NCI-H187 (cell line): ENCODE data around the gene AGBL4.

ENCODE experiments used
- DNase-seq, 2 experiments: peaks; one replicate each; lab custom pipeline; 2025; lab: John Stamatoyannopoulos, UW

The AGBL4 gene

GRCh38 chr1:48581270-48581669, 1442.5 kb downstream of the AGBL4 start:
- DNase-seq, result no peak

- DNase-seq, result no peak
Measured at GRCh38 chr1:48576565-48576964, 1447.2 kb downstream of the AGBL4 start.

DNA sequence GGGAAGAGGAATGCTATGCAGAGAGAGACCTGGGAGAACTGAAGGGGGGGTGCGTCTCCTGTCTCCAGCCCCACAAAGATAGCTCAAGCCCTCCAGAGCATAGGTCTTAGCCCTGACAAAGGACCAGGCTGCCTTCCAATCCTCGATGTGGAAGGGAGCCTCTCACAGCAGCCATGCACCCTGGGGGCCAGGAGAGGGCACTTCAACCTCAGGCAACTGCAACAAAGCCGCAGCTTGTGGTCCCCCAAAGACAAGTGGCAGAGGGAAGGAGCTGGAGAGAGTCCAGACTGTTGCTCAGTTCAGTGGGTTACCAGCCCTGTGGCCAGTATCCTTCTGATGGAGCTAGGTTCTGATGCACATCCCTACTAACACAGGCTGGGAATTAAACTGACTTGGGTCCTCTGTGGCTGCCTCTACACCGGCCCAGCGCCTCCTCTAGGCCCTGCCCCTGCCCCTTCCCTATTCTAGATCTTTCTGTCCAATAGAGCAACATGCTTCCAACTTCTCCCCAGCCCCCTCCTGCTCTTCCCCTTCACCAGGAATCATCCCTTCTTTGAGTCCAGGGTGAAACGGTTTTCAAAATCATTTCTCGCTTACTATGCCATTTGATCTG, 1451.0 kb downstream of the AGBL4 start:
- peak in 1 of 2 experiments; percentile 38 for DNase-seq

DNA sequence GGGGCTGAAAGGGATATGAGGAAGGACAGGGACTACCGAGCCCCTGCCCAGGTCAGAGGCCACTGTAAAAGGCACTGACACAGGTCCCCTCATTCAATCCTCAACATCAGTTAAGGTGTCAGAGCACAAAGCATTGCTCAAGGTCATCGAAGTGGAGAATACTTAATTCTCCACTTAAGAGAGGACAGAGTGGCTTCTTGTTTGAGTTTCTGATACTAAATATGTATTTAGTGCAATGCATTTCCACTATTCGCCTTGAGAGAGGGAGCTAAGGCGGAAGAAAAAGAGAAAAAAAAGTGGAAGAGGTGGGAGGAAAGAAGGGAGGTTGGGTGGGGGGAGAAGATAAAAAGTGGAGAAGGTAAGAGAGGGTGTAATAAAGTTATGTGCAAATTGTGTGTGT, 1451.6 kb downstream of the AGBL4 start:
- DNase-seq, result no peak

DNA sequence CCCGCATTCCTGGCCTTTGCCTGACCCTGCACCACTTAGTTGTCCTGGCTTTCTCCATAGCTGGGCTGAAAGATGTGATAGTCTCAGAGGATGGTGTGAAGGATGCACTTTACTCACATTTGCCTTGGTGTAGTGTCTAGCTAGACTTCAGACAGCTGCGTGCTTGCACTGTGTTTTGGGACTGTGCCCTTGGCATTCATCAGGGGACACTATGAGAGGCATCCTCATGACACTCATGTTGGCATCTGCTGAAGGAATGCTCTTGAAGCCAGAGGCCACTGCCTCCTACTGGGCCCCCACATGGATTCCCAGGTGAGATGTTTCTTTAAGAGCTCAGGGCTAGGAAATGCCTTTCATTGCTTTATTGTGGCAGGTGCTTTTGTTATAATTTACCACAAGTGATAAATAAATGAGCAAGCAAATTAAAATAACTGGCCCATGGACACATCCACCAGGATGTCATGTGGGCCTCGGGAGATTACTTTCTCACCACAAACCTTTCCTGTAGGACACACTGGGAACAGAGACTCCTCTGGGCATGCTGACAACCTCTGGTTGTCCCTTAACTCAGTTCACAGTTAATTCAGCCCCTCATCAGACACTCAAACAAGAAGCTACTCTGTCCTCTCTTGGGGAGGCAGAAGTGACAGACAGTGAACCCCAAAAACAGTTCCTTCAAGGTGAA, 1452.3 kb downstream of the AGBL4 start:
- no peak for DNase-seq

- no peak for DNase-seq
Measured at GRCh38 chr1:48570568-48570967, 1453.2 kb downstream of the AGBL4 start.

- DNase-seq, result no peak
Measured at GRCh38 chr1:48568501-48568900, 1455.3 kb downstream of the AGBL4 start.

DNA sequence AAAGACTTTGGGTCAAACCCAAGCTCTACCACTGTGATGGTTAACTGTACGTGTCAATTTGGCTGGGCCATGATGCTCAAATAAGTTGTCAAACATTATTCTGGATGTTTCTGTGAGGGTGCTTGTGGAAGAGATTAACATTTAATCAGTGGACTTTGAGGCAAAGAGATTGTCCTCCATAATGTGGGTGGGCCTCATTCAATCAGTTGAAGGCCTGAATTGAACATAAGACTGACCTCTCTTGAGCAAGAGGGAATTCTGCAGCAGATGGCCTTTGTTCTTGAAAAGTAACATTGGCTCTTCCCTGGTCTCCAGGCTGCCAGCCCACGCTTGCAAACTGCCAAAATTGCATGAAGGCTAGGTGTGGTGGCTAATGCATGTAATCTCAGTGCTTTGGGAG, 1457.3 kb downstream of the AGBL4 start:
- no peak for DNase-seq

- no peak for DNase-seq
Measured at GRCh38 chr1:48563021-48563420, 1460.7 kb downstream of the AGBL4 start.

GRCh38 chr1:48561444-48561843, 1462.3 kb downstream of the AGBL4 start:
- no peak for DNase-seq

DNA sequence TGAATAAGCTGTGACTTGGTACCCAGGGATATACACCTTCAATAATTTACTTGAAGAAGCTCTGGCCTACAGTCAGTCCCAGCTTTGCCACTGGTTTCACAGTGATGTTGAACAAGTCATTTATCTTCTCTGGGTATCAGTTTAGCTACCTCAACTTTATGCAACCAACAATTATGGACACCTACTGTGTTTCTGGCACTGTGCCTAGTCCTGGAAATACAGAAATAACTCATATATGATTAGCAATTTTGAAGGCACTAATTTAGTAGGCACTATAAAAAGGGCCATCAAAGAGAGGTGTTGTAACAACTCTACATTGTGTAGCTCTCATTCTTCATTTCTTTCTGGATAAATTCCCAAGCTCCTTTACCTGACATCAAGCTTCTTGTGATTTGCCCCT, 1463.2 kb downstream of the AGBL4 start:
- DNase-seq, result no peak

DNA sequence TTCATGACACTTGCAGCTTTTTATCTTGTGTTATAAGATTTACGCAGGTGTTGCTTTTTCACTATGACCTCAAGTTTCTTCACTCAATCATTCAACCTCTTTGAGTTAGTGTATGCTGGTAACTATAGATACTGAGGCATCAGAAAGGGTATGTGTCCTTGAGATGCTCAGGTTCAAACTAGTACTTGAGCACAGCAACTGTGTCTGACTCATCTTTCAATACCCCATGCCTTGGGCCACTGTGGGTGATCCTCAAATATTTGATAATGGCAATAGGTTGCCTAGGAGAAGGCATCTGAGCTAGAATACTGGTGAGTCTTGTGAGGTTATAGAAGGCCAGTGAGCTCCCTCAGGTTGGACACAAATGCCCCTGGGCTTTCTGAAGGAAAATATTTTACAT, 1463.6 kb downstream of the AGBL4 start:
- DNase-seq, result no peak

DNA sequence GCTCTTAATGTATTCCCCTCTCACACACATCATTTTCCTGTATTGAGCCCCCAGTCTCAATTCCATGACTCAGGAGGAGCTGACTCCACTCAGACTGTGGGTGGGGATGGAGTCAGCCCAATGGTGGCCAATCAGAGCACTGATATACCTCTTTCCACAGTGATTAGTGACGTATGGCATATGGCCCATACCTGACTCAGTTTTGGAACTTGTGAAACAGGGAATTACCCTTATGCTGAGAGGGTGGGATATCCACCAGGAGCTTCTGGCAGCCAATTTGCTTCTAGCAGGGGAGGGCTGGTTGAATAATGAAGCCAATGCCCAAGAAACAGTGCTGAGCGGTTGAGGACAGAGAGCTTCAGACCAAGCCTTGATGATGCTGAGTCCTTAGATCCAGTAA, 1465.4 kb downstream of the AGBL4 start:
- DNase-seq, result no peak

DNA sequence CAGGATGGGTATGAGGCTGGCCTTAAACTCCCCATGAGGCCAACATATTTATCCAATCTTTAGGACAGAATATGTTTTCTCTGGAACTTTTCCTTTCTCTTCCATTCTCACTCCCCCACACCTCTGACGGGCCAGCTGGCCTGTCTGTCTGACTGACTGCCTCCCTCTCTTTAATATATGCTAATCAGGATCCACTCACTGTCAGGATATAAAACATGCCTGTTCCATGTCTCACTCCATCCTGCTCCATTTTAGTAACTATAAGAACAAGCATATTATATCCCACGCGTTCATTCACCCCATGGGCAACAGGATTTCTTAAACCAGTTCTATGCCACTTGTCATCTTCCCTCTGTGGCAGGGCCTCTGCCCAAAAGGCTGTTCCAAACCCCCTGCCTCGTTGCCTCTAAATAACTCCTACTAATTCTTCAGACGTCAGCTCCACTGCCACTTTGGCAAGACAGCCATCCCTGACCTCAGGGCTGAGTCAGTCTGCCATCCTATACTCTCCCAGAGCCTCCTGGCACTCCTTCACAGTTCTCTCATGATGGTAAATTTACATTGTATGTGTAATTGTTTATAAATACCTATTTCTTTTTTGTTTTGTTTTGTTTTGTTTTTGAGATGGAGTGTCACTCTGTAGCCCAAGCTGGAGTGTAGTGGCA, 1467.4 kb downstream of the AGBL4 start:
- DNase-seq, result no peak

GRCh38 chr1:48555271-48555670, 1468.5 kb downstream of the AGBL4 start:
- DNase-seq, result no peak

DNA sequence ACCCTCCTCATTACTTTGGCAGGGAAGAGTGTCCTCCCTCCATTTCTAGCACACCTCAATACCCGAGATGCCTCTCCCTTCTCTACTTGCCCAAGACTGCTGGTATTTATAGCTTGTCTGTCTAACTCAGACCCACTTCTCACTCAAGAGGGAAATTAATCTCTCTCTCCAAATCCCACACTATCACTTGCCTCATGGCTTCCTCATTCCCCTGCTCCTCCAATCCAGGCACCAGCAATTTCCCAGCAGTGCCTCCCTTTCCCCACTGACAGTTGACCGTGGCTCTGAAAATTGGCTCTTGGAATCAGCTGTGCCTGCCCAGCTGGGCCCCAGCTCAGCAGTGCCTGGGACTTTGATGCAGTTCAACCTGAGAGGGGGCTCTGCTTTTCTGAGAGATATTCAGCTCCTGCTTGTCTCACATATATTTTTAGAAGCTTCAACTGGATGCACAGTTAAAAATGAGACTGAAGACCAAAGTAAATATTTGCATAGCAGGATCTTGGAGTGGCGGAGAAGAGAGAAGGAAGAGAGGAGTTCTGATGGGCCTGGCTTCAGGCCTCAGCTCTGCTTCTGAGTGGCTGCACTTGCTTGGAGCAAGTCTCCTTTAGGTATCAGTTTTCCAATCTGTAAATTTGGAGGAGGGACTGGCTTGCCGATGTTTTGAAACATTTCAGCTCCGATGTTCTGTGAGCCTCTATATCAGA, 1470.7 kb downstream of the AGBL4 start:
- peak in 1 of 2 experiments; percentile 33 for DNase-seq

- DNase-seq, result no peak
Measured at GRCh38 chr1:48552420-48552819, 1471.3 kb downstream of the AGBL4 start.

DNA sequence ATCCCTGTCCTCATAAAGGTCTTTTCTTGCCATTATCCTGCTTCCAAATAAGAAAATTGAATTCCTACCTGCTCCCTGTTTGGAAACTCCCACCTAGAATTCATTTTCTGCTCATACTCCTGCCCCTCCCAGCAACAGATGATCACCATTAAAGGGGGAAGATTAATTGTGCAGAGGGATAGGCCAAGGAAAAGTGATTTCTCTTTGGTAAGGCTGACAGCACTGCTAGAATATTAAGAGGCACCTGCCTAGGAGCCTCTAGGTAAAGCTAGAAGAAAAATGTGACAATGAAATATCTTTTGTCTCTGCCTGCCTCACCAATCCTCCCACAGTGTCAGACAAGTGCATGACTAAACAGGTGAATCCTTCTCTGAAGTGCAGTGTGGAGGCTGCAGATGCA, 1474.8 kb downstream of the AGBL4 start:
- no peak for DNase-seq

DNA sequence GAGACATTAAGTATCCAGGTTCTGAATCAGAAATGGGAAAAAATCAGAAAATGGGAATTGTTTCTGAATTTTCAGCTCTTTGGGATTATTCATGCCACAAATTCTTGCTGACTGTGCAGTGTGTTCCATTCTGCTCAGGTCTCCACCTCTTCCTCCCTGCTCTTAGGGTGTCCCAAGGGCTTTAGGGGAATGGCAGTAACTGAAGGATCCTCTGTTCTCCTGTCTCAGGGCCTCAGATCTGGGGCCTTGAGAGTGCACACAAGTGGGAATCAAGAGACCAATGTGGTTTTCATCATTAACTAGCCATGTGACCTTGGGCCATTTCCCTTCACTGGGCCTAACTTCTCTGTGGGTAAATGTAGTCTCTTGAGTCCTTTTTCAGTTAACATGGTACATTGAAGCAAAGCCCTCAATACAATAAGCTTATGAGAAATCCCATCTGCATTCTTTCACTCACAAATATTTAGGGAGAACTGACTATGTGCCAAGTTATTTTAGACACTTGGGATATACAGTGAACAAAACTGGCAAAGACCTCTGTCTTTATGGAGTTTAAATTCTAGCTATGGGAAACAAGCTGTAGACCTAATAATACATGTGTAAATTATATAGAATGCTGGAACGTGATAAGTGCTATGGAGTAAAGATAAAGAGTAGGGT, 1476.1 kb downstream of the AGBL4 start:
- DNase-seq, result no peak

- DNase-seq, result no peak
Measured at GRCh38 chr1:48543854-48544253, 1479.9 kb downstream of the AGBL4 start.

DNA sequence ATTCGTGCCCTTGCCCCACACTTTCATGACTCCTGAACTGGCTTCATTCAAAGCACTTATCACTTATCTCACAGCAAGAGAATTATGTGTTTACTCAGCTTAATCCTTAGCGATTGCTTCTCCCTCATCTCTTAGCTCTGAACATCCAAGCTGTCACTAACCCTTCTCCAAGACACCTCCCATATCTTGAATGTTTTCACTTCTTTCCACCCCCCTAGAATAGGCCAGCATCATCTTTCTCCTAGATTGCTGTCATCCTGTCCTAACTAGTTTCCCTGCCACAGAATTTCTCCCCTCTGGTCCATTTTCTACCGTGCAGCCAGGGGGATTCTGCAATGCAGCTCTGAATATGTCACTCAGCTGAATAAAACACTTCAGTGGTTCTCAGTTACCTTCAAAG, 1483.2 kb downstream of the AGBL4 start:
- no peak for DNase-seq

DNA sequence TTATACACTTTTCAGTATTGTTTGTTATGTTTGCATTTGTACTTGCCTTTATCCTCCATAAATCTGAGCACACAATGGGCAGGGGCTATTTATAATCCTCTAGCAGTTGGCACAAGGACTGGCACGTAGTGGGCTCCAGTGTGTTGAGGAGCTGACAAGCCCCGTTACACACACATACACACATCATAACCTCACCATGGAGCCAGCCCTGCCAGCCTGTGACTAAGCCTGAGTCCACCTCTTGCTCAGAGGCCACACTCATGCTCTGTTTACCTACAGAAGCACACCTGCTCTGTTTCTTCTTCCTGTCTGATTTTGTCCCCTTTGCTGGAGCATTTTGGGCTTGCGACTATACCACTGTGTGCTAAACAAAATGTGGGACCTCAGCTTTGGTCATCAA, 1487.3 kb downstream of the AGBL4 start:
- DNase-seq, result no peak
